Mesenteric fat pad (tissue), 1 donor: ENCODE data around the gene RBM18. TPM values are rescaled to one million over a fixed set of nuclear protein-coding genes. Genes with fewer than 3 reads are reported as not detected.

ENCODE experiments used
- DNase-seq: peaks from one replicate; pipeline ENCODE4 v3.0.0-alpha.2; 2020; ENCODE audit warnings: low spot score
- total RNA-seq: library from RNA; stranded (reverse); fragmentation: NEBNext Ultra II Directional; extraction: Animal tissue kit (Norgen Biotek cat#: 25700); gene quantifications from one replicate; pipeline ENCODE4 v1.2.1, GENCODE V29; 2021
- donor health status: DM: yes; HTN: yes; CAD: no.

The RBM18 gene
- total RNA-seq, 1 donor from 2014 or later: 18.8 TPM

- no peak for DNase-seq
These were observed 41.2 kb downstream of the RBM18 start for GRCh38 chr9:122223435-122223834.

GRCh38 chr9:122222791-122223190 is 41.8 kb downstream of the RBM18 start:
- no peak for DNase-seq

- no peak for DNase-seq
These were observed 43.3 kb downstream of the RBM18 start for GRCh38 chr9:122221183-122221811.

- no peak for DNase-seq
These were observed 43.9 kb downstream of the RBM18 start for GRCh38 chr9:122220673-122221182.

GRCh38 chr9:122219856-122220672 is 44.6 kb downstream of the RBM18 start:
- DNase-seq: no peak

- DNase-seq: no peak
These were observed 45.4 kb downstream of the RBM18 start for GRCh38 chr9:122218935-122219855.

GRCh38 chr9:122218071-122218934 is 46.3 kb downstream of the RBM18 start:
- no peak for DNase-seq

- DNase-seq: no peak
These were observed 47.0 kb downstream of the RBM18 start for GRCh38 chr9:122217640-122218039.

GRCh38 chr9:122216798-122217418 is 47.7 kb downstream of the RBM18 start:
- no peak for DNase-seq

- DNase-seq: no peak
These were observed 48.4 kb downstream of the RBM18 start for GRCh38 chr9:122216138-122216797.

GRCh38 chr9:122215663-122216062 is 49.0 kb downstream of the RBM18 start:
- no peak for DNase-seq

GRCh38 chr9:122214507-122214906 is 50.1 kb downstream of the RBM18 start:
- no peak for DNase-seq

GRCh38 chr9:122213589-122214413 is 50.8 kb downstream of the RBM18 start:
- DNase-seq: peak; percentile 87

- DNase-seq: peak; percentile 20
These were observed 51.5 kb downstream of the RBM18 start for GRCh38 chr9:122213102-122213588.

GRCh38 chr9:122212473-122213004 is 52.1 kb downstream of the RBM18 start:
- no peak for DNase-seq

GRCh38 chr9:122209451-122209850 is 55.2 kb downstream of the RBM18 start:
- DNase-seq: no peak

GRCh38 chr9:122207096-122207495 is 57.5 kb downstream of the RBM18 start:
- DNase-seq: no peak
